Stimulated activated CD4-positive, alpha-beta T cell treated with anti-CD3 and anti-CD28 coated beads, Interleukin-12 subunit alpha, Interleukin-12 subunit beta, amount 100 ng/mL, for 24 hours (primary cell): Measurements from ENCODE around the gene SLC6A19.
A peak's percentile ranks its signal among the peaks of the same experiment; 100 is the strongest.

ENCODE experiments used
- DNase-seq, 2 experiments: peaks; one replicate each; pipeline ENCODE4 v3.0.0-alpha.2; 2020; ENCODE audit warnings: low read depth in 2 of 2

The SLC6A19 gene

DNA sequence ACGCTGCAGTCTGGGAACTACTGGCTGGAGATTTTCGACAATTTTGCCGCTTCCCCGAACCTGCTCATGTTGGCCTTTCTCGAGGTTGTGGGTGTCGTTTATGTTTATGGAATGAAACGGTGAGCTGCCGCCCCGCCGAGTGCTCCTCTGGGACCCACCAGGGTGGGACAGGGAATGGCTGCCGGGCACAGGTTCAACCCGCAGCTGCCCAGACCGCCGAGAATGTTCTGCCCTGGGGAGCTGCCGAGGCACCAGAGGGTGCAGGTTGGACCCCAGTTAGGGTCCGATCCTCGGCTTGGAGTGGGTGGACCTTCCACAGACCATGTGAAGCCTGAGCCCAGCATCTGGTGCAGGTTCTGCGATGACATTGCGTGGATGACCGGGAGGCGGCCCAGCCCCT lies 42.9 kb downstream of the SLC6A19 start:
- DNase-seq, result no peak

DNA sequence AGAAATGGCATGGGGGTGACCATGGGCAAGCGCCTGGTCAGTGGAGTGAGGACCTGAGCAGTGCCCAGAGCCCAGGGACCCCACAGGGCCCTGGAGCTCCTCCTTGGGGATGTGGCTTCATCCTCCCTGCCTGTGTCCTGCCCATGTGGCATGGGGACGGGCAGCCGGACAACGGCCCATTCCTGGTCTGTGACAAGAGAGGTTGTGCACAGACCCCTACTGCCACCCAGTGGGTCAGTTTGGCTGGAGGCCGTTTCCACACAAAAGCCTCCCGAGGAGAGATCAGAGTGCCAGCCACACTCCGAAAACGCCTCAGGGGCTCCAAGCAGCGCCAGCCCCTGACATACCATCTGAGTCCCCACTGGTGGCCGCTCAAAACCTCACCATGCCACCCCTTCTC lies 43.6 kb downstream of the SLC6A19 start:
- DNase-seq, result no peak

DNA sequence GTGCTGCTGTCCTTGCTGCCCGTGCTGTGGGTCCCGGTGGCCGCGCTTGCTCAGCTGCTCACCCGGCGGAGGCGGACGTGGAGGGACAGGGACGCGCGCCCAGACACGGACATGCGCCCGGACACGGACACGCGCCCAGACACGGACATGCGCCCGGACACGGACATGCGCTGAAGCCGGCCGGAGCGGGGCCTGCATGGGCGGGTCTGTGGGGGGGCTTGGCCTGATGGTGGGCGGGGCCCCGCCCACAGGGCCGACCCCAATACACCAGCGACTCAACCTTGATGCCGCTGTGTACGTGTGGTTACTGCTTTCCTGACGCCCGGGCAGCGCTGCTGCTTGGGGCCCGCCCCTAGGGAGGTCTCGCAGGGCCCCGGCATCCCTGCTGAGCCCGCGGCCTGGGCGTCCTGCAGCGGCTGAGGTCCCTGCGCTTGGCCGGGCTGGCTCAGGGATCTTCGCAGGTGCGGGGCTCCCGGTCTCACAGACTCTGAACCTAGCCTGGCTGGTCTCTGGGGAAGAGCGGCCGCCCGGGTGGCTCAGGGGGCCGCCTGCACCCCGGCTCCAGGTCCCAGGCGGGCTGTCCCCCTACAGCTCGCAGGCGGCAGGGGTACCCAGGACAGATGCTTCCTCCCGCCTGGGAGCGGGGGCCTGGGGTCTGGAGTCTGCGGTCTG lies 44.6 kb downstream of the SLC6A19 start:
- DNase-seq, result no peak

DNA sequence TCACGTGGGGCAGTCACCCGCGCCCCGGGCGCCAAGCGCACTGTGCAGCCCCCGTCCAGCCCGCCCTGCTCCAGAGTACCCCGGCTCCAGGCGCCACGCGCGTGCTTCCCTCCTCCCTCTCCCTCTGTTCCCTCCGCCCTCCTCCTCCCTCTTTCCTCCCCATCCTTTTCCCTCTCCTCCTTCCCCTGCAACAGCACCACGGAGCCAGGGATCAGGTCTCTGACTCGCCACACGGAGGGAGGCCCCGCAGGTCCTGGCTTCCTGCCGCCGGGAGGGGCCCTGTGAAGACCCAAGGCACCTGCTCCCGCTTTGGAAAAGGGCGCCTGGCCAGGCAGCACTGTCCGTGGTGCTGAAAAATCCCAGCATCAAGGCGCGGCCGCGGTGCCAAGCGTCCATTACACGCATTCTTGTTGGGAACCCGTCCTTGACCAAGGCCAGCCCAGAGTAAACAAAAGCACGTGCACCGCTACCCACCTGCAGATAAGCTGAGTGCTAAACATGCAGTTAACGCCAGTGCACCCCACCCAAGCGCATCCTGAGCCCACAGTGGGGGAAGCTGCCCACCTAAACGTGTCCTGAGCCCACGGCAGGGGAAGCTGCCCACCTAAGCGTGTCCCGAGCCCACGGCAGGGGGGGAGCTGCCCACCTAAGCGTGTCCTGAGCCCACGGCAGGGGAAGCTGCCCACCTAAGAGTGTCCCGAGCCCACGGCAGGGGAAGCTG lies 45.5 kb downstream of the SLC6A19 start:
- DNase-seq, result no peak

DNA sequence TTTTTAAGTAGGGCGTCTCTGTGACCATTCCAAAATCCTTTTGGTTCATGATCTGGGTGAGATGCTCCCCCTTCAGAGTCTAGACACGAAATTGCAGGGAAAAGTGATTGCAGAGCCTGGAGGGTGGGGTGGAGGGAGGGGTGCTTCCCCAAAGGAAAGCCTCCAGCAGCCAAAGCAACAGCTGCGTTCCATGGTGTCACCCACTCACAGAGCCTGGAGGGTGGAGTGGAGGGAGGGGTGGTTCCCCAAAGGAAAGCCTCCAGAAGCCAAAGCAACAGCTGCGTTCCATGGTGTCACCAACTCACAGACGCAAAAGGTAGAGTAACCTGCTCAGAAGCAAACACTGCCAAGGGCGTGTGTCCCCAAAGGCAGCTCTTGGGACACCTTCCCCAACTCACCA lies 46.4 kb downstream of the SLC6A19 start:
- DNase-seq, result no peak

DNA sequence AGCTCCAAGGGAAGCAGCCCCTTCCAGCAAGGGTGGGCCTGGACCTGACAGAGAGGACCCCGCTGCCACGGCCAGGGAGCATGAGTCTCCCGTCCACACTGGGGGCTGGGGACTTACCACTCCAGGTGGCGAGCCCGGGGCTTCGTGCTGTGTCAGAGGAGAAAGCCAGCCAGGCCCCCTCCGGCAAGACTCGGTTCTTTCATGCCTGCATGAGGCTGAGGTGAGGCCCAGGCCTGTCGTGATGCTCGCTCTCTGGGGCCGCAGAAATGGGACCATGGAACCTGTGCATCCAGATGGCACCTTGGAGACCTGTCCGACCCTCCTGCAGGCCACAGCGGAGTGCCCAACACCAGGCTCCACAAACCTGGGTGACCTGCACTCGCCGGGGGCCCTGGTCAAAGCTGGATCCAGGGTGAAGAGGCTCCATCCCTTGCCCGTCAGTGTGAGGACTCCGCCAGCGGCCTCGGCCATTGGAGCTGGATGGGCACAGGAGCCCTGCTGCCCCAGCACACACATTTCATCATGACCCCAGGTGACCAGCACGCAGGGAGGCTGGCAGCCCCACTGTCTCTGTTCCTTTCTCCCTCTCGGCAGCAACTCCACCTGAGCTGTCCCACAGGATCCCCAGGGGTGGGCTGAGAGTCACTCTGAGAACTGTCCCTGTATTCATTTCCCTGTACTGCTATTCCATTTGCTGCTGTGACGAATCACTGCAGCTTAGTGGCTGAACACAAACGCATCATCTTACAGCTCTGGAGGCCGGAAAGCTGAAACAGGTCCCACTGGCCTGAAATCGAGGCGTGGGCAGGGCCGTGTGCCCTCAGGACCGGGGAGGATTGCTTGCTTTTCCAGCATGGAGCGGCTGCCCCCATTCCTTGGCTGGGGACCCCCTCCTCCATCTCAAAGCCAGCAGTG lies 48.2 kb downstream of the SLC6A19 start:
- DNase-seq, result no peak

DNA sequence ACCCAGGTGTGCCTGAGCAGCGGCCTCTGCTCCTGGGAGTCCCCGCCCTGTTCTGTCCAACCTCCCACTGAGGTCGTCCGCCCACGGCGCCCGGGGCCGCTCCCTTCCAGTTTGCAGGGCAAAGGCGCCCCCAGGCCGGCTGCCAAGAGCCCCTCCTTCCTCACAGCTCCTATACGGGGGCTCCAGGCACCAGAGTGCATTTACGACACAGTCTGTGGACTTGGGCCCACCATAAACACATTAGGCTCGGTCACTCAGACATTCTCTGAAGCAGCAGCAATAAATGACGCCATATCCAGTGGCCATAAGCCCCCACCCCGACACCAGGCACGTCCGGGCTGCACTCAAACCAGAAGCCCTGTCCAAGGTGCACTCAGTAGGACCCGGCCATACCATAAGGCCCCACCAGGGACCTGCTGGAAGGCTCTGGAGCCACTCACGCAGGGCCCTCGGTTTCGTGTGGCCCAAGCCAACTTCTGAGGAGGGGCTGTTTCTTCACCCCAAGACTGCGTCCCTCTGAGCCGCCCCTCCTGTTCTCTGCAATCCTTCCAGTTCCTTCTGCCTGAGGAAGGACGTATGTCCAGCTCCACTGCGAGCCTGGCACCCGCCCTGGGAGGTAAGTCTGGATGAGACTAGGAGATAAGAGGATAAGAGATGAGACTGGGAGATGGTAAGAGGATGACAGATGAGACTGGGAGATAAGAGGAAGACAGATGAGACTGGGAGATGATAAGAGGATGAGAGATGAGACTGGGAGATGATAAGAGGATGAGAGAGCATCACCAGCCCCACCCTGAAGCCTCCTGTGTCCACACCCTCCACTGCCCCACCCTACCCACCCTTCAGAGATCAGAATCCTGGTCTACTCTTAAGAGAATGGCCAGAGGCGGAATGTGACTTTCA lies 50.5 kb downstream of the SLC6A19 start:
- no peak for DNase-seq

DNA sequence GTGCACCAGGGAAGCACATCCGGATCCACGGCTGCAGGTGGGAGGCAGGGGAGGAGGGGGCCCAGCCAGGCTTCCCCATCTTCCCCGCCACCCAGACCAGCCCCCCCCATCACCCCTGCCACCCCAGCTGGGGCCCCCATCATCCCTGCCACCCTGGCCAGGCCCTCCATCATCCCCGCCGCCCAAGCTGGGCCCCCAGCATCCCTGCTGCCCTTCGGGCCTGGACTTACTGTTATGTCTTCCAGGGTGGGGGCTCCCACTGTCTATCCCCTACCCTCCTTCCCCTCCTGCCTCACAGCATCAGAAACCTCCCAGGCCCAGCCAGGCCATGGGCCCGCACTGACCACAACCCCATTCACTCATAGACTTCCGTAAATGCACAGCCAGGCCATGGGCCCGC lies 51.3 kb downstream of the SLC6A19 start:
- DNase-seq, result no peak

DNA sequence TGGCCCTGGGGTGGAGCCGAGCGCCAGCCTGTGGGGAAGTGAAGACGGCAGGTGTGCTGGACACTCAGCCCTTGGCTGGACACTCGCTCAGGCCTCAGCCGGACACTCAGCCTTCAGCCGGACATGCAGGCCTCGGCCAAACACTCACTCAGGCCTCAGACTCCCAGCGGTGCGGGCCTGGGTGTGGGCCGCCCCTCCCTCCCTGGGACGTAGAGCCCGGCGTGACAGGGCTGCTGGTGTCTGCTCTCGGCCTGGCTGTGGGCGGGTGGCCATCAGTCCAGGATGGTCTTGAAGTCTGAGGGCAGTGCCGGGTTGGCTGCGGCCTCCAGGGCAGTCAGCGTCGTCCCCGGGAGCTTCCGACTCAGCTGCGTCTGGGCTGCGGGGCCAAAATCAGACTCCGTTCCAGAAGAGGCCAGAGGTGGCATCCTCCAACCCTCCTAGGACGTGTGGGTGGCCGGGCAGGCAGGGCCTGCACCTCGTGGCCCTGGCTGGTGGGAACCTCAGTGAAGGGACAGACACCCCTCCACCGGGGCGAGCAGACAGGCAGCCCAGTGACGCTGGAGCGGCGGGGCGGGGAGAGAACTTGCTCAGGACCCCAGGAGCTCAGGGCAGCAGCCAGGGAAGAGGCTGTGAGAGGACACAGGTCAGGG lies 52.2 kb downstream of the SLC6A19 start:
- no peak for DNase-seq

DNA sequence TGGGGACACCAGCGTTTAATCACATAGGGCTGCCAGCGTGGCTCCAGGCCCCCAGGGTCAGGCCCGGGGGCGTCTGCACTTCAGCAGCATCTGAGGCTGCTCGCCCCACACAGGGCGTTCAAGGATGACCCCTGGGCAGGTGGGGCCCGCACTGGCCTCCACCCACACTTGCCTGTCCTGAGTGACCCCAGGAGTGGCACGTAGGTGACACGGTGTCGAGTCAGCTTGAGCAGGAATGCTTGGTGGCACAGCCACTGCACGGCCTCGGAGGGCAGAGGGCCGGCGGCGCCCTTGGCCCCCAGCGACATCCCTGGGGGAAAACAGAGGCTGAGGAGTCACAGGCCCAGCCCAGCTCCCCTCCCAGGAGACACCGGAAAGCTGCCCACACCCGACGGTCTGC lies 52.8 kb downstream of the SLC6A19 start:
- DNase-seq, result no peak

DNA sequence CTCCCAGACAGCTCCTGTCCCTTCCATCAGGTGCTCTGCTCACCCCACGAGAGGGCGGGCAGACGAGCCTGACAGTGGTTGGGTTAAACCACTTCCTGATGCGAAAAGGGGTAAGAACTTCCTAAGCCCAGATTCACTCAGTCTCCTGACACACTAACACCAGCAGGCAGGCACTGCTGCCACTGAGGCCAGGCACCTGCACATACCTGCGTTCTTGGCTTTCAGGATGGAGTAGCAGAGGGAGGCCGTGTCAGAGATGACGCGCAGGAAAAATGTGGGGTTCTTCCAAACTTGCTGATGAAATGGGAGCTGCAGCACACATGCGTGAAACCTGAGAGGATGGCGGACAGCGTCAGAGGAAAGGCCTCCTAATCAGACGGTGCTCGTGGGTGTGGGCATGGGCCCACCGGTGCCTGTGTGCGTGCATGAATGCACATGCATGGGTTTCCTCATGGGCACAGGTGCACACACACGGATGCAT lies 53.7 kb downstream of the SLC6A19 start:
- DNase-seq, result peak in 1 of 2 experiments; percentile 14

DNA sequence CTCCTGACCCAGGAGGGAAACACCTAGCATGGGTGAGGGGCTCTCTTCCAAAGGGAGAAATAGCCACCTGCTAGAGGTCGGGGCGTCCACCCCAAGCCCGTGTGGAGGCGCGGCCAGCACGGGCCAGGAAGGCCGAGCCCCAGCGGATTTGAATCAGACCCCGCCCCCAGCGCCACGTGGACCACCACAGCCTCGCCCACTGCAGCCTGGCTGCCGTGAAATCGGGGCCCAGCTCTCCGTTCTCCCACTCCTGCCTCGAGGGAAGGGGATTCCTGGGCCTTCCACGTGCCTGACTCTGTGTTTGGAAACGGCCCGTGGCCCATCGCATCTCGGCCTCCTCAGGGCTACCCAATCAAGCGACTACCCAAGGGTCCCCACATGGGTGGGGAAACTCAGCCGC lies 55.4 kb downstream of the SLC6A19 start:
- DNase-seq, result no peak

DNA sequence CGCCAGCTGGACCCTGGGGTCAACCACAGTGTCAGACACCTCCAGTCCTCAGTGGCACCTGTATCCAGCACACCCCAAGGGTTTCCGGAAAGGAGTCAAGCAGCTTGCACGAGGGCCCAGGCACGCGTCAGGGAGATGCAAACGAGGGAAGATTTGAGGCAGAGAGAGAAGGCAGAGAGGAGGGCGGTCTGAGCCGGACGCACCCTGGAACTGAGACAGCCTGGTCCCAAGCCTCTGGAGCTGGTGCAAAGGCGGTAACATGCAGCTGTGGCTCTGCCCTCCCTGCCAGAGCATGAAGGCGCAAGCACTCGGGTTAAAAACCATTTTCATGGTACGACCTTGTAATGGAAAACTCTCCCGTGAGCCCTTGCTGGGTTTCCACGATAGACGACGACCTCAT lies 56.0 kb downstream of the SLC6A19 start:
- no peak for DNase-seq

DNA sequence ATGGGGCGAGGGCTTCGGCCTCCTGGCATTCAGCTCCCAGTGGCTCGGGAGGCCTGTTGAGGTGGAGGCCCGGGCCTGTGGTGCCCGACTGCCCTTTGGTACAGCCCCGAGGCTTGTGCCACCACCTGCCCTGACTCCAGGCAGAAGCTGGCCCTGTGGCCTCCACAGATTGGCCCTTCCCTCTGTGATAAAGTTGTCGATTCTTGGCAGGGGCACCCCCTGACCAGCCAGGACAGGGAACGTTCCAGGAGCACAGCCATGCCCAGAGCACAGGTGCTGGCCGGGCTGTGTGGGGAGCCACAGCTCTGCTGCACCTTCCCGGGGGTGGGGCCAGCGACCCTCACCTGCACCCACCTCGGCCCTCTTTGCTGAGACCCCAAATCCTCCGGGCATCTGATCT lies 56.4 kb downstream of the SLC6A19 start:
- no peak for DNase-seq

DNA sequence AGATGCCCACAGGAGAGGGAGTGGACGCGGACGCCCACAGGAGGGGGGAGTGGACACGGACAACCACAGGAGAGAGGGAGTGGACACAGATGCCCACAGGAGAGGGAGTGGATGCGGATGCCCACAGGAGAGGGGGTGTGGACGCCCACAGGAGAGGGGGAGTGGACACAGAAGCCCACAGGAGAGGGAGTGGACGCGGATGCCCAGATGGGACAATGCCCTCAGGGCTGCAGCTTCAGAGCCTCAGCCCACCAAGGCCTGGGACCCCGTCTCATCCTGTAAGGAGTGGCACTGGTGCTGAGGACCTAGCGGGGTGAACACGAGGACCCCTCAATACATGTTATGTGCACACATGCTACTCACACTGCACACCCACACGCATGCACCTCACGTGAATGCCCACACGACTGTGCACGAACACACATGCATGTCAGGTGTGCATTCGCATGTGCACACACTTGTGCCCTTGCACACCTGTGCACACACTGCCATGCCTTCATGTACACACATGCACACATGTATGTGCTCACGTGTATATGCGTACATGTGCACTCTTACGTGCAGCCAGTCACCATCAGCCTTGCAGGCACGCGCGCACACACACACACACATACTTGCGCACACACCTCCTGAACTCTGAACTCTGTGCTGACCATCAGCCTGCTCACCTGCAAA lies 58.5 kb downstream of the SLC6A19 start:
- no peak for DNase-seq

DNA sequence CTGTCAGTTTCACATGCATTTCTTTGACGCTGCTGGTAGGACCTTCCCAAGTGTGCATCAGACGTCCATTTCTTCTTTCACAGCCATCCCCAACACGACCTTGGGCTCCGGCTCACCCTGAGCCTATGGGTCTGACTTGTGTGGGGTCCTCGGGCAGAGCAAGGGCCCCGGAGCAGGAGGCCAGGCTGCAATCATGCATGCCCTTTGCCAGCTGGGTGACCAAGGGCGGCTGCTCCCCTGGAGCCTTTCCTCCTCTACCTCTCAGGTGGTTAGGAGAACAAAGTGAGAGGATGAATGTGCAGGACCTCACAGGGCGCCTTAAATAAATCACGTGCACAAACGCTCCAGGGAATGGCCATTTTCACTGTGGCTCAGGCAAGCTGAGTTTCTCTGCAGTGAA lies 60.2 kb downstream of the SLC6A19 start:
- no peak for DNase-seq

DNA sequence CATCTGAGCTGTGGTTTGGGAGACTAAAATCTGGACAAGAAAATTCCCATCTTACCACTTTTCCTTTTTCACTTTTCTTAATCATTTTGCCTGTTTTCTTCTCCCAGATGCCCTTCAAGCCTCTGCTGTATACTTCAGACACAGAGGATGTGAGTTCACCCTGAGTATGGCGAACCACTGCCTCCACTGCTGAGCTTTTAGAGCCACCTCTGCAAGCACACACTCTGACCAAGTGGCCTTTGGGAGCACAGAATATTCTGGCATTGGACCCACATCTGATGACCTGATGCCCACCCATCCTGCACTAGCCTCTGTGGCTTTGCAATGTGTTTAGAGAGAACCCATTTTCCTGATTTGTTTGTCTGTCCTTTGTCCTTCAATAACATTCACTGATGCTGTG lies 61.0 kb downstream of the SLC6A19 start:
- no peak for DNase-seq

DNA sequence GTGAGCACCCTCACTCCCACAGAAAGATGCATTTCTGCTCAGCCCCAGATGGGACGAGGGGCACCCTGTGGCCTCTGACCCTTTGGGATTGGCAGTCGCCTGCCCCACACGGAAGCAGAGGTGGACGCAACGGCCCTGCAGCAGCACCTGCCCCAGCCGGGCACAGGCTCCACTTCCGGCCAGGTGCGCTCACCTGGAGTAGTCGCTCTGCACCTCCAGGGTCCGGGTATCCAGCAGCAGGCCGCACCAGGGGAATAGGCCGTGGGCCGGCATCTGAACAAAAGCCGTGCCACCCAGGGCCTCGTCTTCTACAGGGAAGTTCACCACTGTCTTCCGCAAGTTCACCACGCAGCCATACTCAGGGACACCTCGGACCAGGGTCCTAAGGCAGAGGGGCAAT lies 62.8 kb downstream of the SLC6A19 start:
- DNase-seq, result no peak

DNA sequence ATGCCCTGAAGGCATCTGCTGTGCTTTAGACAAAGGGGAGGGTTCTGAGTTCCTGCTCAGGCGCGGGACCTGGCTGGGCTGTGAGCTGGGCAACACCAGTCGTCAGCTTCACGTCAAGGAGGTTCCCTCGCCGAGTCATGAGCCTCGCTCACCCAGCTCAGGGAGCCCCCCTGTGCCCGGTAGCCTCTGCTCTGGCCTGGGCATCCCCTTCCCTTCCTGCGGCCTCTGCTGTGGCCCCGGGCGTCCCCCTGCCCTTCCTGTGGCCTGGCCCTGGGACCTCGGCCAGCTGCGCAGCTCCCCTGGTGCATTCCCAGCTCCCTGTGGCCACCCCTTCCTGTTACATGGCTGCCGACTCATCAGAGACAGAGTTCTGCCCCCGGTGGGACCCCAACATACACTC lies 63.6 kb downstream of the SLC6A19 start:
- no peak for DNase-seq
